Posterior vena cava (tissue), 2 donors: ENCODE results near the gene SNTB2. TPM values are rescaled to one million over a fixed set of nuclear protein-coding genes. Genes with fewer than 3 reads are reported as not detected.
"Not testable (repeated sequence)": the region's sequence is repeated elsewhere in the genome, so short reads cannot be mapped to it uniquely, and the experiment has no call there.

Experiments
- DNase-seq: peaks from one replicate; pipeline ENCODE4 v3.0.0-alpha.2; 2020; ENCODE audit warnings: low spot score
- intact Hi-C, 2 donors: fragments of 100-400 bp; cut with DNase I; formaldehyde crosslinking; loops; one replicate each; pipeline versions ENCODE4 v1.14.1 to v1.14.2; 2022 to 2023
- long read RNA-seq, 2 donors: library from polyadenylated mRNA; unstranded; transcript quantifications; one replicate each; pipeline ENCODE4 v2.0.0, GENCODE V29; 2020 to 2021
- total RNA-seq, 2 donors: library from RNA; stranded (reverse); fragmentation: NEBNext Ultra II Directional; extraction: Animal tissue kit (Norgen Biotek cat#: 25700); gene quantifications; one replicate each; pipeline ENCODE4 v1.2.1, GENCODE V29; 2021
- donor health status: DM: yes; HTN: yes; CAD: no.
- donor health status: DM: yes; HTN: yes; CAD: no.

SNTB2 gene
- total RNA-seq: 10 to 100 TPM; 53.8 to 59.5 TPM
- long read RNA-seq, donor 1, full-length matches to known transcripts: 28 of 38 reads
- long read RNA-seq, donor 1, partial matches to known transcripts: 3 of 38 reads
- long read RNA-seq, donor 1, other reads (novel, unspliced or antisense): 7 of 38 reads
- long read RNA-seq, donor 2, full-length matches to known transcripts: 1 of 5 reads
- long read RNA-seq, donor 2, partial matches to known transcripts: 1 of 5 reads
- long read RNA-seq, donor 2, other reads (novel, unspliced or antisense): 3 of 5 reads

GRCh38 chr16:69186642-69187445 lies at the start of gene SNTB2:
Gene SNTB2 (plus strand): TSS chr16:69187164. CDS start chr16:69187167, 3 bp downstream.
- peak; percentile 98 for DNase-seq
- intact Hi-C loops: no loop called here

DNA sequence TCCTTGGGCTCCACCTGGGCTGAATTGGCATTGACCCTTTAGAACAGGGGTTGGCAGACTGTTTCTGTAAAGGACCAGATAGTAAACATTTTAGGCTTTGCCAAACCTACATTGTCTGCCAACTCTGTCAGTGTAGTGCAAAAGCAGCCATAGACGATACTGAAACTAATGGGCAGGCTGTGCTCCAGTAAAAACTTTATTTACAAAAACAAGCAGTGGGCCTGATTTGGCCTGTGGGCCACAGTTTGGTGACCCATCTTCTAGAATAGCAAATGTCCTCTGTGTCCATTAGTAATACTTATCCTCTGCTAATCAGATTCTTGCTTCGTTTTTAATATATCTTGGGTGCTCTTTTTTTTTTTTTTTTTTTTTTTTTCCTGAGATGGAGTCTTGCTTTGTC lies 48.4 kb upstream of the SNTB2 start:
- intact Hi-C loops: no loop called here
- no peak for DNase-seq

DNA sequence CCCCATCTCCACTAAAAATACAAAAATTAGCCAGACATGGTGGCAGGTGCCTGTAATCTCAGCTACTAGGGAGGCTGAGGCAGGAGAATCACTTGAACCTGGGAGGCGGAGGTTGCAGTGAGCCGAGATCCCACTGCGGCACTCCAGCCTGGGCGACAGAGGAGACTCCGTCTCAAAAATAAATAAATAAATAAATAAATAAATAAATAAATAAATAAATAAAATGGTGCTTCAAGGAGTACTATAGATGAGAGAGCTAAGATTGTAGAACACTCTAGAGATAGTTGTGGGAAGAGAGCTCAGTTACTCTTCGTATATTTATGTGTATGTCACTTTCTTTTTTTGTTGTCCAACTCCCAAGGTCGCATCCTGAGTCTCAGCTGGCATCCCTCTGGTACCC lies 47.5 kb upstream of the SNTB2 start:
- DNase-seq, intact Hi-C loops: not testable (repeated sequence)

DNA sequence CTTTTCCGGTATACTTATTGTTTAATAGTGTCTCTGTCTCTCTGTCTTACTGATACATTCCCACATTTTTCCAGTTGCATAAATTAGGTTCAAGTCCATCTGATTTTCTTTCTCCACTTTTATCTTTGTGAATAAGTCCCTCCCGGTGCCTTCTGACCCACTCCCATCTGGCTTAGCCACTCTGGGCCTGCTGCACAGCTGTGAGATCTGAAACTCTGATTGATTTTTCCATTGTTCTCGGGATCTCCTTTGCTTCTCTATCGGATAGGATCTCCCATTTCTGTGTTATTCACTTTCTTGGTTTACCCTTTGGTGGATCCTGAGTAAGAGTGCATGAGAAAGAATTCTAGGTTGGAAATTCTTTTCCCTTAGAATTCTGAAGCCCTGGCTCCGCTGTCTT lies 46.0 kb upstream of the SNTB2 start:
- DNase-seq: no peak
- intact Hi-C loops: no loop called here

DNA sequence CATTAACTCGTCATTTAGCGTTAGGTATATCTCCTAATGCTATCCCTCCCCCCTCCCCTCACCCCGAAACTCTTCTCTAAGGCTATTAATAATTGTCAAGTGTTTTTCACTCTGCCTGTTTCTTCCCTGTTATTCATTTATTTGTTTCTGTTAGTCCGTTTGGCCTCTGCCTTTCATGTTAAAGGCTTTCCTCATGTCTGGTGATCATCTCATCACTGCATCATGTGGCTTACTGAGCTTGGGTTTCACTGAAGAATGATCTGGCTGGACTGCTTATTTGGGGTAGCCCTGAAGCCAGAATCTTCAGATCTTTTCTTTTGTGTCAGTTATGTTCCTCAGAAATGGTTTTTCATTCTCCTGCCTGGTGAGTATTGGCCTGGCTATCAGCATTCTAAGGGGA lies 45.0 kb upstream of the SNTB2 start:
- intact Hi-C loops: no loop called here
- no peak for DNase-seq

- DNase-seq: no peak
- intact Hi-C loops: no loop called here
These were observed 43.8 kb upstream of the SNTB2 start for GRCh38 chr16:69143116-69143515.

DNA sequence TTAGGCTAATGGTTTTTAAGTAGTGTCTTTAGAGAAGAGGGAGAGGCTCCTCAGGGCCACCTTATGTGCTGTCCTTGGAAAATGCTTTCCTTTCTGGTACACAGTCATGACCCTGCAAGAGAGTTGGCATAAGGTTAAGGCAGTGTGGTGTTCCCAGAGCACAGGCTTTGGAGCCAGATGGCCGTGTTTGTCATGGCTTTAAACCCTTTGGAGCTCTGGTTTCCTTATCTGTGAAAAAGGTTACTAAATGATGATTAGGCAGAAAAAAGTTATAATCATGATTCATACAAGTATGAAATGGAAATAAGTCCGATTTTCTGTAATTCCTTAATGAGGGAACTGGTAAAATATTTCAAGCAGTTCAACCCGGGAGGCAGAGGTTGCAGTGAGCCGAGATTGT lies 41.3 kb upstream of the SNTB2 start:
- intact Hi-C loops: loop anchor here in 1 of 2 donors (5.0 kb wide), 1 partner anchor 142 kb away; no protein-coding TSS in a partner anchor
- no peak for DNase-seq

GRCh38 chr16:69149621-69150020 lies 37.3 kb upstream of the SNTB2 start:
- intact Hi-C loops: loop anchor here (5.0 kb wide), 1 partner anchor 138 kb away; no protein-coding TSS in a partner anchor
- not testable (repeated sequence) for DNase-seq

DNA sequence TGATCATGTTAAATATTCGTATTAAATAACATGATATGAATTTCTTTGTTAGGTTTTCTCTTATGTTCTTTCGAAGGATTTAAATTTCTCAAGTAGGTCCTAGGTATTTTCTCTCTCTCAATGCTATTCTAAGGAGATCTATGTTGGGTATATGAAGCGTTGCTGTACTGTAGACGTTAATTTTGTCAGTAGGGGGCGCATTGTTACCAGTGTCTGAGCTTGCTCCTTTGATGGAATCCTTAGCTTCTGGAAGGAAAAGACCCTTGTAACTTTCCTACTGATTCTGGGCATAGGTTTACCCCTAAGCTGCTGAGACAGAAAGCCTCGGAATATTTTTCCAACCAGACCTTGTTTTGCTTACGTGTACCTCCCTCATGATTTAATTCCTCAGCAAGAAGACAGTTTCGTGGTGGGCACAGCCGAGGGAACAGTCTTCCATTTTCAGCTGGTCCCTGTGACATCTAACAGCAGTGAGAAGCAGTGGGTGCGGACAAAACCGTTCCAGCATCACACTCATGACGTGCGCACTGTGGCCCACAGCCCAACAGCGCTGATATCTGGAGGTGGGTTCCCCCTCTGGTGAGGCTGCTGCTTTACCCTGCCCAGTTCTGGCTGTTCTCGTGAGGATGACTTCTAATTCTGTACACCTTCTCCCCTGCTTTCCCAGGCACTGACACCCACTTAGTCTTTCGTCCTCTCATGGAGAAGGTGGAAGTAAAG lies 36.7 kb upstream of the SNTB2 start:
- DNase-seq: no peak

DNA sequence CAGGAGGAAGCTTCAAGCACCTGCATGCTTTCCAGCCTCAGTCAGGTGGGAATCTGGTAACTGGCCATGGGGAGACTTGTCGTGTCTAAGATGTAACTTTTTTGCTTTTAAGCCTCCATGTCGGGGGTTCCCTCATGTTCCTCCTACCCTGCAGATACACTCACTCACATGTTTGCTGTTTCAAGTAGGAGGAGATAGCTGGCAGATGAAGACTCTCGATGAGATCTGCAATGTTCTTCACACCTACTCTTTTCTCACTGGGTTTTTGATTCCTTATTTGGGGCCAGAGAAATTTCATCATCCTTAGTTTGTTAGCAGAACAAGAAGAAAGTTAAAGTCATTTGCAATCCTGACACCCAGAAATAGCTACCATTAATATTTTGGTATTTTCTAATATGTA lies 29.8 kb upstream of the SNTB2 start:
- no peak for DNase-seq
- intact Hi-C loops: no loop called here

More for the DNA sequence above, 36.7 kb upstream of the SNTB2 start:
- intact Hi-C loops: loop anchor here in 1 of 2 donors (5.0 kb wide), 1 partner anchor 137 kb away; no protein-coding TSS in a partner anchor

- DNase-seq: no peak
- intact Hi-C loops: no loop called here
These were observed 26.8 kb upstream of the SNTB2 start for GRCh38 chr16:69160192-69160591.

- intact Hi-C loops: no loop called here
- DNase-seq: no peak
These were observed 21.4 kb upstream of the SNTB2 start for GRCh38 chr16:69165584-69165983.

DNA sequence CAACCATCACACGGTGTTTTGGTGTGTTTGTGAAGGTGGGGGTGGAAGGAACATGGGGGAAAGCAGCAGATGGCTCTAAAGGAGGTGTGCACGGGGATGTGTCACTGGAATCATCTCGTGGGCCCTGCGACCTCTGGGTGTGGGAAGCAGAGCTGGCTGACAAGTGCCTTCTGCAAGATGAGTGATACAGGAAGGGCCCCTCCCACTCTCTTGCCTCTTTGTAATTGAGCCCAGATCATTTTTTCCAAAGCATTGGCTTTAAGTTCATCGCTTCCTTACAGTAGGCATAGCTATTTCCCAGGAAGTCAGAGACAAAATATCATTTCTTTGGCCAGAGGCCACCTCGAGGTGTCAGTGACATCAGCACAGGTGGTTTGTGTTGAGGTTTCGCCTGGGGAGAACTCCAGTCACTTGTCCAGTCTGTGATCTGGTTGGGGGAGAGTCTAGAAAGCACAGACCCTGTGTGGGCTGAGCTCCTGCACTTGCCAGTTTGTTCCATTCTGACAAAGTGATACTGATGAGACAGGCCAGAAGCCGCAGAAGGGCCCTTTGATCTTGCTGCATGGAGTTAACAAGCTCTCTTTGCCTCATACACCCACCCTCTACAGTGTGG lies 20.6 kb upstream of the SNTB2 start:
- intact Hi-C loops: no loop called here
- no peak for DNase-seq

- DNase-seq: no peak
- intact Hi-C loops: no loop called here
These were observed 19.7 kb upstream of the SNTB2 start for GRCh38 chr16:69166946-69167930.

DNA sequence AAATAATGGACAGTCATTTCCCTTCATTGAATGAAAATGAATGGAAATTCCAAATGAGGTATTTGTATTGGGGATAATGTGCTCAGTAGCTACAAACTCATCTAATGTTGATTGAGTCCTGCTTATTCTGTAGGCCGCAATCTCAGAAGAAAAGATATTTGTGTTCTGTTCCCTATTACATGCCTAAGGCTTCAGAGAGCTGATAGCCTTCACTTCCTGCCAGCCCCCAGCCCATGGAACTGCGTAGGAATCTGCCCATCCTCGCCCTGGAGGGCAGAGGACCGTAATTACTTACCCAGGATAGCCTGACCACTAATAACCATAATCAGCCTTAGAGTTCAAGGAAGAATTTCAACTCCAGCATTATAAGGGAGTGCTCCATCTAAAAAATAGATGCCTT lies 17.9 kb upstream of the SNTB2 start:
- intact Hi-C loops: no loop called here
- DNase-seq: no peak

GRCh38 chr16:69169607-69170352 lies 17.2 kb upstream of the SNTB2 start:
- DNase-seq: no peak
- intact Hi-C loops: no loop called here

DNA sequence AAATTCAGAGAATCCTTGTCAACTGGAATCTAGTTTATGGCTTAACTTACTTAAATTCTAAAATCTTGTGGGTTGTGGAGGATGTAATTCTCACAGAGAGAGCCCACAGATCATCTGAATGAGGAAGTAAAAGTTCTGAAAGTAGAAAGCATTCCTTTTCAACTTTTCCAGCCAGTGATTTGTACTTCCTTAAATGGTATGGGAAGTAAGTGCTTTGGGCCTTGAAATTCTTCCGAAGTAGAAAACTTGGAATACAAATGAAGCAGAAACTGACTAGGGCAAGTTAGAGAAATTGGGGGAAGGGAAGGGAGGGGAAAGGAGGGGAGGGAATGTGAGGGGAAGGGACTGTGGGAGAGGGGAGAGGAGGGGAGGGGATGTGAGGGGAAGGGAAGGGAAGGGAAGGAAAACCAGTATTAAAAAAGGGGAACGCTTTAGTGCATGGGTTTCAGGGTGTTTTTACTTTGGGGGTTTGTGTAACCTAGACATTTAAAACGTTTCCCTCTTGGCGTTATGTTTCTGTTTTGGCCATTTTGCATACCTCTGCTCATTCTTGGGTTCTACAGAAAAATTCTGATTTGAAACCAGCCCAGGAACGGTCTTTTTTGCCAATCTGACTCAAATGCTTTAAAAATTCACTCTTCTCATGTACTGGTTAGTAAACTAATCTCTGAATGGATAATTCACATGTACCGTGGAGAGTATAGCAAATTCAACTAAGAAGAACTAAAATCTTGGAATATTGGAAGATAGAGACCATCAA lies 15.5 kb upstream of the SNTB2 start:
- DNase-seq: no peak
- intact Hi-C loops: no loop called here
